ENCODE results near the gene SDF2L1.

GRCh38 chr22:21657020-21657359, 14.9 kb downstream of the SDF2L1 start:
- TF ChIP-seq, protein P1, sequence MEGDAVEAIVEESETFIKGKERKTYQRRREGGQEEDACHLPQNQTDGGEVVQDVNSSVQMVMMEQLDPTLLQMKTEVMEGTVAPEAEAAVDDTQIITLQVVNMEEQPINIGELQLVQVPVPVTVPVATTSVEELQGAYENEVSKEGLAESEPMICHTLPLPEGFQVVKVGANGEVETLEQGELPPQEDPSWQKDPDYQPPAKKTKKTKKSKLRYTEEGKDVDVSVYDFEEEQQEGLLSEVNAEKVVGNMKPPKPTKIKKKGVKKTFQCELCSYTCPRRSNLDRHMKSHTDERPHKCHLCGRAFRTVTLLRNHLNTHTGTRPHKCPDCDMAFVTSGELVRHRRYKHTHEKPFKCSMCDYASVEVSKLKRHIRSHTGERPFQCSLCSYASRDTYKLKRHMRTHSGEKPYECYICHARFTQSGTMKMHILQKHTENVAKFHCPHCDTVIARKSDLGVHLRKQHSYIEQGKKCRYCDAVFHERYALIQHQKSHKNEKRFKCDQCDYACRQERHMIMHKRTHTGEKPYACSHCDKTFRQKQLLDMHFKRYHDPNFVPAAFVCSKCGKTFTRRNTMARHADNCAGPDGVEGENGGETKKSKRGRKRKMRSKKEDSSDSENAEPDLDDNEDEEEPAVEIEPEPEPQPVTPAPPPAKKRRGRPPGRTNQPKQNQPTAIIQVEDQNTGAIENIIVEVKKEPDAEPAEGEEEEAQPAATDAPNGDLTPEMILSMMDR (IDR thresholded peaks at IDR 0.05) = no peak
- TF ChIP-seq POLR2A (IDR thresholded peaks at IDR 0.05) = no peak

Measured in suprapubic skin (tissue), 3 donors.